Body of pancreas (tissue), 4 donors: ENCODE data around the gene KRTAP25-1. TPM values are rescaled to one million over a fixed set of nuclear protein-coding genes. Genes with fewer than 3 reads are reported as not detected.
A peak's percentile ranks its signal among the peaks of the same experiment; 100 is the strongest.

Experiments
- ATAC-seq: fragments of 150-250 bp; one replicate; pipeline ENCODE4 v1.9.1; 2016
- DNase-seq, 4 donors: peaks; one replicate each; pipeline ENCODE4 v3.0.0-alpha.2; 2019
- H3K27ac ChIP-seq, 4 donors: fragments of 200-600 bp; sonication (generic); 1 replicate in 3 of 4; 2 replicates in 1 of 4; pipeline versions ENCODE4 v1.5.1 to v1.6.1; 2016 to 2019; ENCODE audit warnings: mild to moderate bottlenecking in 1 of 4, mixed read lengths in 1 of 4, moderate library complexity in 1 of 4
- H3K27me3 ChIP-seq, 2 donors: fragments of 200-600 bp; sonication (generic); one replicate each; pipeline ENCODE4 v1.6.0; 2016; ENCODE audit warnings: mild to moderate bottlenecking in 1 of 2
- H3K36me3 ChIP-seq, 2 donors: fragments of 200-600 bp; sonication (generic); replicated peaks in 1 of 2; 2 replicates each; pipeline ENCODE4 v1.5.1; 2016; ENCODE audit warnings: low read depth in 2 of 2; ENCODE audit not compliant: insufficient read depth in 1 of 2
- H3K4me1 ChIP-seq: fragments of 200-600 bp; sonication (generic); one replicate; pipeline ENCODE4 v1.6.0; 2016
- H3K4me3 ChIP-seq, 2 donors: fragments of 200-600 bp; sonication (generic); 1 replicate in 1 of 2; 2 replicates in 1 of 2; pipeline ENCODE4 v1.5.1; 2016 to 2019
- H3K9me3 ChIP-seq, 3 donors: fragments of 200-600 bp; sonication (generic); 1 replicate in 2 of 3; 2 replicates in 1 of 3; pipeline ENCODE4 v1.5.1; 2016
- POLR2A ChIP-seq, 3 donors: fragments of 450-650 bp; IDR thresholded peaks; one replicate each; pipeline ENCODE4 v1.6.1; 2016; ENCODE audit warnings: antibody characterized with exemption in 3 of 3, mild to moderate bottlenecking in 2 of 3
- WGBS, 2 donors: methylation state at CpG; one replicate each; pipeline ENCODE4 v1.1.5; 2017; 5-methylcytosine and 5-hydroxymethylcytosine counted together
- intact Hi-C: fragments of 100-400 bp; cut with DNase I; formaldehyde crosslinking; loops from one replicate; pipeline ENCODE4 v1.15.1; 2023
- total RNA-seq, 2 donors: library from RNA; depleted of rRNA; stranded (reverse); fragments of >200 nt; gene quantifications; one replicate each; pipeline ENCODE4 v1.1.0, GENCODE V29; 2016
- TF ChIP-seq, protein P1 (sequence below), 7 experiments: fragments of 450-650 bp in 4 of 7; fragments of 200-600 bp in 3 of 7; sonication (generic) in 3 of 7; IDR thresholded peaks; one replicate each; pipeline ENCODE4 v1.5.1; 2016 to 2019; ENCODE audit warnings: antibody characterized with exemption in 7 of 7

Gene KRTAP25-1
- total RNA-seq, 2 donors from 2014 or later, result not detected

DNA sequence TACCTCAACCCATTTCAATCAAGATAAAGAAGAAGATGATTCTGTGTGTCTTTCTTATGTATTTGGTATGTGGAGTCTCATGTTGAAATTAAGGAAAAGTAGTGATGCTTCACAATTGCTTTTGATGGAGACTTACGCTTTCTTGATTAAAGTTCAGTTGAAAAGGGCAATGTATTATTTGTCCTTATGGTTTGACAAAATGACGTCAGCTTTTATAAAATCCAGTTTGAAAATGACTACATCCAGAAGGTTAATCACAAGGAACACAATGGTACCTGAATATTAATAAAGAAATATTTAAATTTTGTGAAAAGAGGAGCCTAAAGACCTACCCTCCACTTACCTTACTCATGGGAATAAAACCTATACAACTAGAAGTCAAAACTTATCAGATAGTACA is 26.4 kb upstream of the KRTAP25-1 start:
- no peaks in the 10 kb centered on the region for H3K9me3 ChIP-seq
- no peaks in the 10 kb centered on the region for H3K27me3 ChIP-seq
- H3K36me3 ChIP-seq, result no peaks in the 10 kb centered on the region
- TF ChIP-seq, protein P1, sequence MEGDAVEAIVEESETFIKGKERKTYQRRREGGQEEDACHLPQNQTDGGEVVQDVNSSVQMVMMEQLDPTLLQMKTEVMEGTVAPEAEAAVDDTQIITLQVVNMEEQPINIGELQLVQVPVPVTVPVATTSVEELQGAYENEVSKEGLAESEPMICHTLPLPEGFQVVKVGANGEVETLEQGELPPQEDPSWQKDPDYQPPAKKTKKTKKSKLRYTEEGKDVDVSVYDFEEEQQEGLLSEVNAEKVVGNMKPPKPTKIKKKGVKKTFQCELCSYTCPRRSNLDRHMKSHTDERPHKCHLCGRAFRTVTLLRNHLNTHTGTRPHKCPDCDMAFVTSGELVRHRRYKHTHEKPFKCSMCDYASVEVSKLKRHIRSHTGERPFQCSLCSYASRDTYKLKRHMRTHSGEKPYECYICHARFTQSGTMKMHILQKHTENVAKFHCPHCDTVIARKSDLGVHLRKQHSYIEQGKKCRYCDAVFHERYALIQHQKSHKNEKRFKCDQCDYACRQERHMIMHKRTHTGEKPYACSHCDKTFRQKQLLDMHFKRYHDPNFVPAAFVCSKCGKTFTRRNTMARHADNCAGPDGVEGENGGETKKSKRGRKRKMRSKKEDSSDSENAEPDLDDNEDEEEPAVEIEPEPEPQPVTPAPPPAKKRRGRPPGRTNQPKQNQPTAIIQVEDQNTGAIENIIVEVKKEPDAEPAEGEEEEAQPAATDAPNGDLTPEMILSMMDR (IDR thresholded peaks at IDR 0.05), result no peak
- TF ChIP-seq POLR2A (IDR thresholded peaks at IDR 0.05), result no peak
- H3K27ac ChIP-seq, result no peak overlapping the region
- intact Hi-C loops, result no loop called here
- 80 to 88% methylated on average over 2 of the region's 2 CpGs for WGBS, 2 donors
- ATAC-seq, result no peak
- no peak overlapping the region for H3K4me3 ChIP-seq
- no peaks in the 10 kb centered on the region for H3K4me1 ChIP-seq
- no peak for DNase-seq

DNA sequence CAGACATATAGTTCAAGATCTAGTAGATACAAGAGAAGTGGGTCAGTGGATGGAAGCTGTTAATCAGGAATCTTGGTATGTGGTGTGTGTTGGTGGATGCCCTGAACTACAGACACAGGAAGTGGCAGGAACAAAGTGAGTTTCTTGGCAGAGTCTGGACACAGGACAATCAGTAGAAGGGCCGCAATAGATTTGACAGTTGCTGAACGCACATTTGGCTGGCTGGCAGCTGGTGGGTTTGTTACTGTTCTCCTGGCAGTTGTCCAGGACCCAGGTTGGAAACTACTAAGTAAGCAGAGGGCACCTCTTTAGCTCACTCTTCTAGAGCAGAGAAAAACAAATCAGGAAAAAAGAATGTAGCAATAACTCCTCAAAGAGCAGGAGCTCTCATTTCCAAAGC is 17.6 kb upstream of the KRTAP25-1 start:
- Histone ChIP-seq H3K4me1 (peaks cover 22% of the 10 kb centered on the region), H3K9me3 (no peaks in the 10 kb centered on the region), H3K4me3 (no peak overlapping the region), H3K27ac (peak overlapping the region in 1 of 4 donors; percentile 18), H3K27me3 (no peaks in the 10 kb centered on the region), H3K36me3 (no peaks in the 10 kb centered on the region)
- TF ChIP-seq, protein P1 (IDR thresholded peaks at IDR 0.05), result no peak
- no peak for TF ChIP-seq POLR2A (IDR thresholded peaks at IDR 0.05)
- intact Hi-C loops, result no loop called here
- peak; percentile 62 for ATAC-seq
- DNase-seq, result peak; percentile 10 to 45 (median 28)
- 14 to 19% methylated on average over 2 of the region's 2 CpGs for WGBS, 2 donors

DNA sequence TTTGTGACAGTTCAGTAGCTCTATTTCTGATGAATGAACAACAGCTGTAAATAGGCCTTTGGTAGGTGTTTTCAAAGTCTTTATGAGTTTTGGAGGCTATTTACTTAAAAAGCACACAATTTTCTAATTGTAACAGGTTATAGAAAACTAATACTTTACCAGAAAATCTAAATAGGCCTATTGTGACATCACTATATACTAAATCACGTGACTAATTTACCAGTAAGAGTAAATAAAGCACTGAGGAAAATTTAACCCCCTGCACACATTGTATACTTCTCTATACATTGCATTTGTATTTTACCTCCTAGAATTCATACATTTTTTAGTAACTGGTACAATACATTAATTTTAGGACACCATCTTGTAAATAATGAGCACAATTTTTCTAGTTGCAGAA is 15.8 kb upstream of the KRTAP25-1 start:
- H3K4me1 ChIP-seq, result peaks cover 22% of the 10 kb centered on the region
- H3K27me3 ChIP-seq, result no peaks in the 10 kb centered on the region
- 20 to 26% methylated on average over 1 of the region's 1 CpG for WGBS, 2 donors
- H3K27ac ChIP-seq, result no peak overlapping the region
- intact Hi-C loops, result no loop called here
- no peak for ATAC-seq
- no peak for DNase-seq
- no peaks in the 10 kb centered on the region for H3K36me3 ChIP-seq
- no peak overlapping the region for H3K4me3 ChIP-seq
- TF ChIP-seq, protein P1 (IDR thresholded peaks at IDR 0.05), result no peak
- TF ChIP-seq POLR2A (IDR thresholded peaks at IDR 0.05), result no peak
- no peaks in the 10 kb centered on the region for H3K9me3 ChIP-seq

DNA sequence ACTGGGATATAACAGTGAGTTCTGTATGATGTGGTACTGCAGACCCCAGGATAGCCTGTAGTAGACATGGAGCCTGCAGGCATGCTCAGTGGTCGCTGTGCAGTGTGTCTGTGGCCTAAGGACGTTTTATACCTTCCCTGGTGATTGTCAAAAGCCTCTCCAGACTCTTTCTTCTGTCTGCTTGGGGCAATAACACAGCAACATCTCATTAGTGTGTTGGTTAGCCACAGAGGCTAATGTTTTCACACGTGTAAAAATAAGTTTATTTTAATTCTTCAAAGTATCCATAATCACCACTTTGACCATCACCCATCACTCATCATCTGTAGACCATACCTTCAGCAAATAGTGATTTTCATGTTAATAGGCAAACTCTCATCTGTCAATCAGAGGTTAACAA is 6.5 kb downstream of the KRTAP25-1 start, which contains the start of gene KRTAP24-1:
Gene KRTAP24-1, minus strand, starts transcription at position 101 of the 400 bp plus-strand sequence. Its CDS starts 18 bp downstream, at position 83.
- Histone ChIP-seq H3K36me3 (no peaks in the 10 kb centered on the region), H3K27ac (no peak within 1 kb of the TSS), H3K4me1 (no peaks in the 10 kb centered on the region), H3K27me3 (no peaks in the 10 kb centered on the region), H3K9me3 (no peaks in the 10 kb centered on the region), H3K4me3 (no peak within 1 kb of the TSS)
- no peak for ATAC-seq
- intact Hi-C loops, result no loop called here
- 58 to 66% methylated on average over 3 of the region's 3 CpGs for WGBS, 2 donors
- TF ChIP-seq, protein P1 (IDR thresholded peaks at IDR 0.05), result no peak
- no peak for TF ChIP-seq POLR2A (IDR thresholded peaks at IDR 0.05)
- DNase-seq, result no peak

DNA sequence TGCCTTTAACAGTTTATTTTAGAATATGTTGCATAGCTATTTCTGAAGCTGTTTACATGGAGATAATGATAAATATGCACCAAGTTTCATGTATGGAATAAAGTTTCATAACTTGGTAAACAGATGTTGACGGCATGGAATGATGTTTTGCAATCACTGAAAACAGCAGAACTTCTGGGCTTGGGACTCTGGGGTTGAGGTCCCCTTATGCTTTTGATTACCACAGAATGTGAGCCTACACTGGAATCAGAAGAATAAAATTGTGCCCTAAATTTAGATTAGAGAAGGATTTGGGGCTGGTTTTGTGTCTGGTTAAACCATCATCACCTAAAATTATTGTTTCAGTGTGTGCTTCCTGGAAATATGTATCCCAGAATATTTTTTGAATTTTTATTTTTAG is 17.7 kb downstream of the KRTAP25-1 start:
- DNase-seq, result no peak
- TF ChIP-seq, protein P1 (IDR thresholded peaks at IDR 0.05), result no peak
- TF ChIP-seq POLR2A (IDR thresholded peaks at IDR 0.05), result no peak
- H3K4me1 ChIP-seq, result no peaks in the 10 kb centered on the region
- 67 to 72% methylated on average over 1 of the region's 1 CpG for WGBS, 2 donors
- H3K27ac ChIP-seq, result no peak overlapping the region
- no peaks in the 10 kb centered on the region for H3K9me3 ChIP-seq
- no peaks in the 10 kb centered on the region for H3K27me3 ChIP-seq
- ATAC-seq, result no peak
- no peaks in the 10 kb centered on the region for H3K36me3 ChIP-seq
- H3K4me3 ChIP-seq, result no peak overlapping the region
- intact Hi-C loops, result no loop called here
